H1 (cell line): ENCODE results near the gene DDR1. TPM values are rescaled to one million over a fixed set of nuclear protein-coding genes. Genes with fewer than 3 reads are reported as not detected.

ENCODE experiments used
- CHD1 ChIP-seq: IDR thresholded peaks from 2 replicates; pipeline ENCODE4 v1.6.1; 2012; ENCODE audit warnings: low read depth, low read length, improper control_type of control experiment
- HDAC6 ChIP-seq: IDR thresholded peaks from one replicate; pipeline ENCODE4 v1.7.1; 2012; ENCODE audit warnings: low read depth, mild to moderate bottlenecking, inconsistent platforms, low read length, moderate library complexity
- polyA plus RNA-seq, 7 experiments: library from polyadenylated mRNA; depleted of rRNA in 3 of 7; stranded (reverse) in 5 of 7; unstranded in 2 of 7; fragments of >200 nt in 5 of 7; fragments of 200-250 nt in 2 of 7; gene quantifications; 1 replicate in 5 of 7; 2 replicates in 1 of 7; 4 replicates in 1 of 7; pipeline versions ENCODE4 v1.2.1 to v1.2.3, GENCODE V29; 2011 to 2013; ENCODE audit warnings: missing spikeins in 2 of 7, mixed read lengths in 2 of 7
- total RNA-seq: library from RNA; stranded (reverse); fragmentation: NEBNext Ultra II Directional; extraction: Animal tissue kit (Norgen Biotek cat#: 25700); gene quantifications from 2 replicates; pipeline ENCODE4 v1.2.1, GENCODE V29; 2021

Gene DDR1
- total and polyA plus RNA-seq, 2 of the 8 experiments (the other 6 are each of a cell fraction or from before 2014, with no cell fraction given) = 99.4 to 181 TPM

- no peak for TF ChIP-seq HDAC6
- TF ChIP-seq CHD1 = no peak
Measured at GRCh38 chr6:30931969-30932645, 47.8 kb downstream of the DDR1 start, which contains the start of gene SFTA2 (continued).
